ENCODE results near the gene SLC34A1.

Gene SLC34A1

DNA sequence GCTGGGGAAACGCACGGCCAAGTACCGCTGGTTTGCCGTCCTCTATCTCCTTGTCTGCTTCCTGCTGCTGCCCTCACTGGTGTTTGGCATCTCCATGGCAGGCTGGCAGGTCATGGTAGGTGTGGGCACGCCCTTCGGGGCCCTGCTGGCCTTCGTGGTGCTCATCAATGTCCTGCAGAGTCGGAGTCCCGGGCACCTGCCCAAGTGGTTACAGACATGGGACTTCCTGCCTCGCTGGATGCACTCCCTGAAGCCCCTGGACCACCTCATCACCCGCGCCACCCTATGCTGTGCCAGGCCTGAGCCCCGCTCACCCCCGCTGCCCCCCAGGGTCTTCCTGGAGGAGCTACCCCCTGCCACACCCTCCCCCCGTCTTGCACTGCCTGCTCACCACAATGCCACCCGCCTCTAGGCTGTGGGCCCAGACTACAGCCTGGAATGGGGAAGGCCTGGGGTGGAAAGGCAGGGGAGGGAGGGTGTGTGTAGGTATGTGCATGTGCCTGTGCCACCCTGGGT lies 13.7 kb downstream of the SLC34A1 start:
- Histone ChIP-seq H3K36me3 (ENCODE audit: control insufficient read depth in 2 of 2, insufficient read depth in 1 of 2, low read length in 2 of 2) (no peaks in the 10 kb centered on the region), H3K9me3 (ENCODE audit: control insufficient read depth, insufficient read depth, low read depth, low read length) (no peaks in the 10 kb centered on the region), H3K4me1 (ENCODE audit: control insufficient read depth, insufficient read depth, low read length) (no peaks in the 10 kb centered on the region), H3K4me3 (ENCODE audit: low read depth, low read length) (no peak overlapping the region), H3K27ac (ENCODE audit: extremely low read depth, low read depth, low read length) (no peak overlapping the region)
- TF ChIP-seq EGR2 (tag by site-specific recombination; IDR thresholded peaks at IDR 0.05; ENCODE audit: low read depth) (no peak), ZNF416 (tag by site-specific recombination; IDR thresholded peaks at IDR 0.05) (no peak), GLIS2 (tag by site-specific recombination; IDR thresholded peaks at IDR 0.05) (0 out of 2 replicates have a peak, but pooled peaks have one; percentile 17)
- ChIA-PET CTCF (interaction anchor here (0.6 kb wide), 1 partner anchor 12 kb away, joined by 3 read pairs; no protein-coding TSS in a partner anchor), POLR2A (no interaction called here)

- POLR2A ChIA-PET: no interaction called here
- Histone ChIP-seq H3K36me3 (ENCODE audit: control insufficient read depth in 2 of 2, insufficient read depth in 1 of 2, low read length in 2 of 2) (no peaks in the 10 kb centered on the region), H3K4me3 (ENCODE audit: low read depth, low read length) (no peak within 1 kb of the TSS), H3K9me3 (ENCODE audit: control insufficient read depth, insufficient read depth, low read depth, low read length) (no peaks in the 10 kb centered on the region), H3K27ac (ENCODE audit: extremely low read depth, low read depth, low read length) (no peak within 1 kb of the TSS), H3K4me1 (ENCODE audit: control insufficient read depth, insufficient read depth, low read length) (no peaks in the 10 kb centered on the region)
- TF ChIP-seq ZNF398 (tag by site-specific recombination; IDR thresholded peaks at IDR 0.05) (no peak), ZNF239 (tag by site-specific recombination; IDR thresholded peaks at IDR 0.05) (no peak), ZNF121 (tag by site-specific recombination; IDR thresholded peaks at IDR 0.05) (no peak), PBX3 (CRISPR knock-in tag; IDR thresholded peaks at IDR 0.05) (no peak), KLF17 (tag by site-specific recombination; IDR thresholded peaks at IDR 0.05) (no peak), ZFP69B (tag by site-specific recombination; IDR thresholded peaks at IDR 0.05) (no peak), ZNF140 (tag by site-specific recombination; IDR thresholded peaks at IDR 0.05) (no peak), ZNF157 (tag by site-specific recombination; IDR thresholded peaks at IDR 0.05) (no peak), ZNF747 (tag by site-specific recombination; IDR thresholded peaks at IDR 0.05) (no peak), ZNF654 (tag by site-specific recombination; IDR thresholded peaks at IDR 0.05; ENCODE audit: low read depth) (no peak), ZNF704 (tag by site-specific recombination; IDR thresholded peaks at IDR 0.05) (no peak), ZNF114 (tag by site-specific recombination; IDR thresholded peaks at IDR 0.05) (no peak)
- TF ChIP-seq, protein P1, sequence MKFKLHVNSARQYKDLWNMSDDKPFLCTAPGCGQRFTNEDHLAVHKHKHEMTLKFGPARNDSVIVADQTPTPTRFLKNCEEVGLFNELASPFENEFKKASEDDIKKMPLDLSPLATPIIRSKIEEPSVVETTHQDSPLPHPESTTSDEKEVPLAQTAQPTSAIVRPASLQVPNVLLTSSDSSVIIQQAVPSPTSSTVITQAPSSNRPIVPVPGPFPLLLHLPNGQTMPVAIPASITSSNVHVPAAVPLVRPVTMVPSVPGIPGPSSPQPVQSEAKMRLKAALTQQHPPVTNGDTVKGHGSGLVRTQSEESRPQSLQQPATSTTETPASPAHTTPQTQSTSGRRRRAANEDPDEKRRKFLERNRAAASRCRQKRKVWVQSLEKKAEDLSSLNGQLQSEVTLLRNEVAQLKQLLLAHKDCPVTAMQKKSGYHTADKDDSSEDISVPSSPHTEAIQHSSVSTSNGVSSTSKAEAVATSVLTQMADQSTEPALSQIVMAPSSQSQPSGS (tag by site-specific recombination; IDR thresholded peaks at IDR 0.05; ENCODE audit: low read depth): no peak
- TF ChIP-seq, protein P2, sequence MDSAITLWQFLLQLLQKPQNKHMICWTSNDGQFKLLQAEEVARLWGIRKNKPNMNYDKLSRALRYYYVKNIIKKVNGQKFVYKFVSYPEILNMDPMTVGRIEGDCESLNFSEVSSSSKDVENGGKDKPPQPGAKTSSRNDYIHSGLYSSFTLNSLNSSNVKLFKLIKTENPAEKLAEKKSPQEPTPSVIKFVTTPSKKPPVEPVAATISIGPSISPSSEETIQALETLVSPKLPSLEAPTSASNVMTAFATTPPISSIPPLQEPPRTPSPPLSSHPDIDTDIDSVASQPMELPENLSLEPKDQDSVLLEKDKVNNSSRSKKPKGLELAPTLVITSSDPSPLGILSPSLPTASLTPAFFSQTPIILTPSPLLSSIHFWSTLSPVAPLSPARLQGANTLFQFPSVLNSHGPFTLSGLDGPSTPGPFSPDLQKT (IDR thresholded peaks at IDR 0.05; ENCODE audit: borderline replicate concordance, low read depth, low read length): no peak
- TF ChIP-seq, protein P3, sequence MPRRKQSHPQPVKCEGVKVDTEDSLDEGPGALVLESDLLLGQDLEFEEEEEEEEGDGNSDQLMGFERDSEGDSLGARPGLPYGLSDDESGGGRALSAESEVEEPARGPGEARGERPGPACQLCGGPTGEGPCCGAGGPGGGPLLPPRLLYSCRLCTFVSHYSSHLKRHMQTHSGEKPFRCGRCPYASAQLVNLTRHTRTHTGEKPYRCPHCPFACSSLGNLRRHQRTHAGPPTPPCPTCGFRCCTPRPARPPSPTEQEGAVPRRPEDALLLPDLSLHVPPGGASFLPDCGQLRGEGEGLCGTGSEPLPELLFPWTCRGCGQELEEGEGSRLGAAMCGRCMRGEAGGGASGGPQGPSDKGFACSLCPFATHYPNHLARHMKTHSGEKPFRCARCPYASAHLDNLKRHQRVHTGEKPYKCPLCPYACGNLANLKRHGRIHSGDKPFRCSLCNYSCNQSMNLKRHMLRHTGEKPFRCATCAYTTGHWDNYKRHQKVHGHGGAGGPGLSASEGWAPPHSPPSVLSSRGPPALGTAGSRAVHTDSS (tag by site-specific recombination; IDR thresholded peaks at IDR 0.05): no peak
- TF ChIP-seq, protein P4, sequence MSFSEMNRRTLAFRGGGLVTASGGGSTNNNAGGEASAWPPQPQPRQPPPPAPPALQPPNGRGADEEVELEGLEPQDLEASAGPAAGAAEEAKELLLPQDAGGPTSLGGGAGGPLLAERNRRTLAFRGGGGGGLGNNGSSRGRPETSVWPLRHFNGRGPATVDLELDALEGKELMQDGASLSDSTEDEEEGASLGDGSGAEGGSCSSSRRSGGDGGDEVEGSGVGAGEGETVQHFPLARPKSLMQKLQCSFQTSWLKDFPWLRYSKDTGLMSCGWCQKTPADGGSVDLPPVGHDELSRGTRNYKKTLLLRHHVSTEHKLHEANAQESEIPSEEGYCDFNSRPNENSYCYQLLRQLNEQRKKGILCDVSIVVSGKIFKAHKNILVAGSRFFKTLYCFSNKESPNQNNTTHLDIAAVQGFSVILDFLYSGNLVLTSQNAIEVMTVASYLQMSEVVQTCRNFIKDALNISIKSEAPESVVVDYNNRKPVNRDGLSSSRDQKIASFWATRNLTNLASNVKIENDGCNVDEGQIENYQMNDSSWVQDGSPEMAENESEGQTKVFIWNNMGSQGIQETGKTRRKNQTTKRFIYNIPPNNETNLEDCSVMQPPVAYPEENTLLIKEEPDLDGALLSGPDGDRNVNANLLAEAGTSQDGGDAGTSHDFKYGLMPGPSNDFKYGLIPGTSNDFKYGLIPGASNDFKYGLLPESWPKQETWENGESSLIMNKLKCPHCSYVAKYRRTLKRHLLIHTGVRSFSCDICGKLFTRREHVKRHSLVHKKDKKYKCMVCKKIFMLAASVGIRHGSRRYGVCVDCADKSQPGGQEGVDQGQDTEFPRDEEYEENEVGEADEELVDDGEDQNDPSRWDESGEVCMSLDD (tag by site-specific recombination; IDR thresholded peaks at IDR 0.05): no peak
- CTCF ChIA-PET: interaction anchor here (0.8 to 6.0 kb wide), 4 partner anchors 11 to 313 kb away, joined by 3 to 97 read pairs (median 38); partner anchors contain the start of gene FGFR4
Measured at GRCh38 chr5:177399997-177400868, 16.0 kb downstream of the SLC34A1 start, which contains the start of gene PFN3. TSS of gene PFN3 (minus strand) at chr5:177400661. CDS start at chr5:177400576, 85 bp downstream.

All from HEK293 (cell line).